ENCODE measurements around the gene IFNE. TPM values are rescaled to one million over a fixed set of nuclear protein-coding genes. Genes with fewer than 3 reads are reported as not detected.

IFNE gene
- total RNA-seq, 1 experiment from 2014 or later = 0.33 TPM

GRCh38 chr9:21504894-21505293 lies 22.8 kb upstream of the IFNE start:
- H3K9me3 ChIP-seq (ENCODE audit: low read length) = no peaks in the 10 kb centered on the region
- H3K9me2 ChIP-seq (replicated peaks; ENCODE audit: low read length) = no peaks in the 10 kb centered on the region
- no peak overlapping the region for H3K4me2 ChIP-seq (ENCODE audit: low read length)
- no peaks in the 10 kb centered on the region for H4K20me1 ChIP-seq (ENCODE audit: low read length)
- ATAC-seq (no peak), DNase-seq (no peak)
- H3K79me2 ChIP-seq (ENCODE audit: low read length) = peaks cover 3% of the 10 kb centered on the region; the same call in 1 of the 2 replicates
- intact Hi-C loops (cut with micrococcal nuclease) = no loop called here
- no peak for TF ChIP-seq EZH2 (IDR thresholded peaks at IDR 0.05; ENCODE audit: low read length, unreplicated experiment)
- TF ChIP-seq CTCF (conservative IDR thresholded peaks at IDR 0.05; ENCODE audit: low read depth, low read length) = no peak
- TF ChIP-seq EZH2phosphoT487 (IDR thresholded peaks at IDR 0.05; ENCODE audit: borderline replicate concordance, low read length) = no peak
- no peaks in the 10 kb centered on the region for H3K27me3 ChIP-seq (ENCODE audit: low read length)
- H3K27ac ChIP-seq (ENCODE audit: low read length) = no peak overlapping the region
- H3K4me3 ChIP-seq (ENCODE audit: low read length) = no peak overlapping the region
- POLR2A ChIA-PET (ENCODE audit: unreplicated experiment) = no interaction called here
- CTCF ChIA-PET = no interaction called here
- H2AFZ ChIP-seq (ENCODE audit: low read length) = no peak overlapping the region
- H3K36me3 ChIP-seq (ENCODE audit: low read depth, low read length) = peaks cover under 1% of the 10 kb centered on the region; the same call in 1 of the 2 replicates
- peaks cover 21% of the 10 kb centered on the region for H3K4me1 ChIP-seq (ENCODE audit: insufficient read depth, low read length)
- no peak overlapping the region for H3K9ac ChIP-seq (ENCODE audit: low read length)
- no TSS peak for BruUV-seq (replicated peaks)
- H3F3A ChIP-seq (ENCODE audit: low read length, unreplicated experiment) = peaks cover 3% of the 10 kb centered on the region

GRCh38 chr9:21504113-21504512 lies 22.0 kb upstream of the IFNE start:
- Histone ChIP-seq H4K20me1 (ENCODE audit: low read length) (no peaks in the 10 kb centered on the region), H3K4me3 (ENCODE audit: low read length) (no peak overlapping the region), H3K9me3 (ENCODE audit: low read length) (no peaks in the 10 kb centered on the region), H3K79me2 (ENCODE audit: low read length) (no peaks in the 10 kb centered on the region), H3K27ac (ENCODE audit: low read length) (no peak overlapping the region), H3K27me3 (ENCODE audit: low read length) (no peaks in the 10 kb centered on the region), H3F3A (ENCODE audit: low read length, unreplicated experiment) (peaks cover 3% of the 10 kb centered on the region), H3K9me2 (replicated peaks; ENCODE audit: low read length) (no peaks in the 10 kb centered on the region), H3K4me2 (ENCODE audit: low read length) (no peak overlapping the region), H2AFZ (ENCODE audit: low read length) (no peak overlapping the region), H3K36me3 (ENCODE audit: low read depth, low read length) (no peaks in the 10 kb centered on the region), H3K9ac (ENCODE audit: low read length) (no peak overlapping the region), H3K4me1 (ENCODE audit: insufficient read depth, low read length) (peaks cover 20% of the 10 kb centered on the region)
- TF ChIP-seq EZH2phosphoT487 (IDR thresholded peaks at IDR 0.05; ENCODE audit: borderline replicate concordance, low read length) (no peak), CTCF (conservative IDR thresholded peaks at IDR 0.05; ENCODE audit: low read depth, low read length) (no peak), EZH2 (IDR thresholded peaks at IDR 0.05; ENCODE audit: low read length, unreplicated experiment) (no peak)
- CTCF ChIA-PET = no interaction called here
- no peak for ATAC-seq
- POLR2A ChIA-PET (ENCODE audit: unreplicated experiment) = no interaction called here
- intact Hi-C loops (cut with micrococcal nuclease) = no loop called here
- BruUV-seq (replicated peaks) = no TSS peak
- DNase-seq = no peak

- TF ChIP-seq EZH2 (IDR thresholded peaks at IDR 0.05; ENCODE audit: low read length, unreplicated experiment) (no peak), CTCF (conservative IDR thresholded peaks at IDR 0.05; ENCODE audit: low read depth, low read length) (no peak), EZH2phosphoT487 (IDR thresholded peaks at IDR 0.05; ENCODE audit: borderline replicate concordance, low read length) (no peak)
- Histone ChIP-seq H3F3A (ENCODE audit: low read length, unreplicated experiment) (no peaks in the 10 kb centered on the region), H2AFZ (ENCODE audit: low read length) (no peak overlapping the region), H3K4me3 (ENCODE audit: low read length) (no peak overlapping the region), H3K9ac (ENCODE audit: low read length) (no peak overlapping the region), H3K27ac (ENCODE audit: low read length) (no peak overlapping the region), H3K9me3 (ENCODE audit: low read length) (no peaks in the 10 kb centered on the region), H3K9me2 (replicated peaks; ENCODE audit: low read length) (no peaks in the 10 kb centered on the region), H3K36me3 (ENCODE audit: low read depth, low read length) (no peaks in the 10 kb centered on the region), H4K20me1 (ENCODE audit: low read length) (no peaks in the 10 kb centered on the region), H3K79me2 (ENCODE audit: low read length) (no peaks in the 10 kb centered on the region), H3K4me2 (ENCODE audit: low read length) (no peak overlapping the region), H3K4me1 (ENCODE audit: insufficient read depth, low read length) (peaks cover 11% of the 10 kb centered on the region), H3K27me3 (ENCODE audit: low read length) (no peaks in the 10 kb centered on the region)
- ChIA-PET POLR2A (ENCODE audit: unreplicated experiment) (no interaction called here), CTCF (no interaction called here)
- ATAC-seq = no peak
- DNase-seq = no peak
- intact Hi-C loops (cut with micrococcal nuclease) = no loop called here
- no TSS peak for BruUV-seq (replicated peaks)
Observed at GRCh38 chr9:21502586-21502985, 20.5 kb upstream of the IFNE start.

All from PC-3 (cell line).